SK-N-SH (cell line): ENCODE data around the gene SRGN.

Source experiments
- CTCF ChIP-seq: fragments of 200-600 bp; sonication (generic); IDR thresholded peaks from 2 replicates; pipeline ENCODE4 v1.6.1; 2017; ENCODE audit warnings: antibody characterized with exemption, mild to moderate bottlenecking, moderate library complexity
- EP300 ChIP-seq, 2 experiments: IDR thresholded peaks; 2 replicates each; pipeline versions ENCODE4 v1.4.0 to v1.6.1; 2012; ENCODE audit warnings: borderline replicate concordance in 1 of 2, low read depth in 1 of 2, low read length in 1 of 2
- NFIC ChIP-seq: IDR thresholded peaks from 2 replicates; pipeline ENCODE4 v1.4.0; 2012; ENCODE audit warnings: borderline replicate concordance
- REST ChIP-seq: IDR thresholded peaks from 2 replicates; pipeline ENCODE4 v1.6.1; 2012; ENCODE audit warnings: mild to moderate bottlenecking, low read depth, low read length, moderate library complexity
- USF2 ChIP-seq: fragments of 150-350 bp; IDR thresholded peaks from 2 replicates; pipeline ENCODE4 v1.6.1; 2017; ENCODE audit warnings: antibody characterized with exemption, low read length, low read depth, borderline replicate concordance

GRCh38 chr10:69073736-69074364 is 14.1 kb upstream of the SRGN start:
- TF ChIP-seq CTCF: no peak
- no peak for TF ChIP-seq EP300 (IDR thresholded peaks at IDR 0.05; ENCODE audit: borderline replicate concordance in 1 of 2, low read depth in 1 of 2, low read length in 1 of 2)
- no peak for TF ChIP-seq REST
- TF ChIP-seq USF2: no peak
- no peak for TF ChIP-seq NFIC
